ENCODE measurements around the gene PGC. TPM values are rescaled to one million over a fixed set of nuclear protein-coding genes. Genes with fewer than 3 reads are reported as not detected.

Gene PGC
- polyA plus RNA-seq, 1 of the 3 experiments (the other 2 are of a cell fraction): not detected

DNA sequence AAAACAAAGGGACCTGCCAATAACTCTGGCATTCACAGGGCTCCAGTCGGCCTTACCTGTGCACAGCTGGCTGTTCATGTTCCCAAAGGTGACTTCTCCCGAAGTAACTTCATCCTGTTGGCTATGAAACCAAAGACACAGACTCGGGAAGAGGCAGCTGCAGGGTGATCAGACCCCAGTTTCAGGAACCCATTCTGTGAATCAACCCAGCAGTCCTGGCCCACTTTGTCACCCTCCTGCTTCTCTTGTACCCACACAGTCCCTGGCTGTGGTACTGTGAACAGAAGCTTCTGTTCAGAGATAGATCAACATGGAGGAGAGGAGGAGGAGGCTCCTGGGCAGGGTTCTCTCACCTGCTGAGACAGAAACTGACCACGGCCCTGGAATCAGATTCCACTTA is 8.7 kb upstream of the PGC start:
- H2AFZ ChIP-seq (ENCODE audit: low read depth): no peak overlapping the region
- H4K20me1 ChIP-seq (ENCODE audit: insufficient read depth): no peaks in the 10 kb centered on the region
- H3K4me2 ChIP-seq: no peak overlapping the region
- TF ChIP-seq GABPA (IDR thresholded peaks at IDR 0.05; ENCODE audit: low read depth): no peak
- no peak for TF ChIP-seq EP300 (IDR thresholded peaks at IDR 0.05; ENCODE audit: borderline replicate concordance in 1 of 2, low read depth in 1 of 2, low read length in 1 of 2)
- CTCF ChIA-PET: interaction anchor here (0.6 to 1.9 kb wide), 3 partner anchors 20 to 68 kb away, joined by 3 to 6 read pairs (median 4); no protein-coding TSS in a partner anchor
- POLR2A ChIA-PET: no interaction called here
- peaks cover 0 to 6% of the 10 kb centered on the region in 2 experiments; a peak in 1 of 4 replicates for H3K4me1 ChIP-seq (ENCODE audit: control insufficient read depth in 1 of 2, insufficient read depth in 2 of 2, low read depth in 1 of 2, low read length in 1 of 2)
- H3K79me2 ChIP-seq (ENCODE audit: insufficient read depth): no peaks in the 10 kb centered on the region
- H3K36me3 ChIP-seq (replicated peaks in 1 of 2; ENCODE audit: control insufficient read depth in 1 of 2, insufficient read depth in 2 of 2, low read length in 1 of 2): no peaks in the 10 kb centered on the region
- no peaks in the 10 kb centered on the region for H3K9me2 ChIP-seq
- no peak overlapping the region for H3K9ac ChIP-seq
- no peak overlapping the region for H3K4me3 ChIP-seq (ENCODE audit: low read depth in 2 of 2, low read length in 1 of 2)
- WGBS (ENCODE audit: low lambda C conversion rate): 48% methylated on average over 2 of the region's 4 CpGs
- no peak overlapping the region for H3K27ac ChIP-seq (ENCODE audit: low read depth in 2 of 2, low read length in 1 of 2)
- no peak for DNase-seq
- H3K9me3 ChIP-seq: no peaks in the 10 kb centered on the region
- no peaks in the 10 kb centered on the region for H3K27me3 ChIP-seq (ENCODE audit: insufficient read depth)
- H3F3A ChIP-seq (replicated peaks; ENCODE audit: insufficient read depth): no peaks in the 10 kb centered on the region

- Histone ChIP-seq H3K79me2 (ENCODE audit: insufficient read depth) (no peaks in the 10 kb centered on the region), H3K36me3 (replicated peaks in 1 of 2; ENCODE audit: control insufficient read depth in 1 of 2, insufficient read depth in 2 of 2, low read length in 1 of 2) (no peaks in the 10 kb centered on the region), H3F3A (replicated peaks; ENCODE audit: insufficient read depth) (no peaks in the 10 kb centered on the region), H3K9me3 (no peaks in the 10 kb centered on the region), H3K27ac (ENCODE audit: low read depth in 2 of 2, low read length in 1 of 2) (no peak overlapping the region), H3K27me3 (ENCODE audit: insufficient read depth) (no peaks in the 10 kb centered on the region), H3K4me2 (no peak overlapping the region), H3K9me2 (no peaks in the 10 kb centered on the region), H3K4me1 (ENCODE audit: control insufficient read depth in 1 of 2, insufficient read depth in 2 of 2, low read depth in 1 of 2, low read length in 1 of 2) (peaks cover 0 to 5% of the 10 kb centered on the region in 2 experiments; a peak in 1 of 4 replicates), H3K9ac (no peak overlapping the region), H2AFZ (ENCODE audit: low read depth) (no peak overlapping the region), H3K4me3 (ENCODE audit: low read depth in 2 of 2, low read length in 1 of 2) (no peak overlapping the region), H4K20me1 (ENCODE audit: insufficient read depth) (no peaks in the 10 kb centered on the region)
- CTCF ChIA-PET: interaction anchor here (0.8 to 1.1 kb wide), 3 partner anchors 16 to 67 kb away, joined by 3 to 4 read pairs (median 4); no protein-coding TSS in a partner anchor
- no peak for TF ChIP-seq GABPA (IDR thresholded peaks at IDR 0.05; ENCODE audit: low read depth)
- no peak for TF ChIP-seq FOXM1 (IDR thresholded peaks at IDR 0.05; ENCODE audit: low read depth)
- no peak for TF ChIP-seq EP300 (IDR thresholded peaks at IDR 0.05; ENCODE audit: borderline replicate concordance in 1 of 2, low read depth in 1 of 2, low read length in 1 of 2)
- no peak for TF ChIP-seq NFIC (IDR thresholded peaks at IDR 0.05; ENCODE audit: borderline replicate concordance)
- TF ChIP-seq, protein P1, sequence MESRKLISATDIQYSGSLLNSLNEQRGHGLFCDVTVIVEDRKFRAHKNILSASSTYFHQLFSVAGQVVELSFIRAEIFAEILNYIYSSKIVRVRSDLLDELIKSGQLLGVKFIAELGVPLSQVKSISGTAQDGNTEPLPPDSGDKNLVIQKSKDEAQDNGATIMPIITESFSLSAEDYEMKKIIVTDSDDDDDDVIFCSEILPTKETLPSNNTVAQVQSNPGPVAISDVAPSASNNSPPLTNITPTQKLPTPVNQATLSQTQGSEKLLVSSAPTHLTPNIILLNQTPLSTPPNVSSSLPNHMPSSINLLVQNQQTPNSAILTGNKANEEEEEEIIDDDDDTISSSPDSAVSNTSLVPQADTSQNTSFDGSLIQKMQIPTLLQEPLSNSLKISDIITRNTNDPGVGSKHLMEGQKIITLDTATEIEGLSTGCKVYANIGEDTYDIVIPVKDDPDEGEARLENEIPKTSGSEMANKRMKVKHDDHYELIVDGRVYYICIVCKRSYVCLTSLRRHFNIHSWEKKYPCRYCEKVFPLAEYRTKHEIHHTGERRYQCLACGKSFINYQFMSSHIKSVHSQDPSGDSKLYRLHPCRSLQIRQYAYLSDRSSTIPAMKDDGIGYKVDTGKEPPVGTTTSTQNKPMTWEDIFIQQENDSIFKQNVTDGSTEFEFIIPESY (IDR thresholded peaks at IDR 0.05; ENCODE audit: borderline replicate concordance, low read depth): no peak
- TF ChIP-seq ELF1 (IDR thresholded peaks at IDR 0.05): no peak
- no peak for TF ChIP-seq MEF2A (IDR thresholded peaks at IDR 0.05; ENCODE audit: borderline replicate concordance, low read depth)
- TF ChIP-seq, protein P2, sequence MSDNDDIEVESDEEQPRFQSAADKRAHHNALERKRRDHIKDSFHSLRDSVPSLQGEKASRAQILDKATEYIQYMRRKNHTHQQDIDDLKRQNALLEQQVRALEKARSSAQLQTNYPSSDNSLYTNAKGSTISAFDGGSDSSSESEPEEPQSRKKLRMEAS (IDR thresholded peaks at IDR 0.05; ENCODE audit: low read depth): no peak
- no peak for TF ChIP-seq TEAD4 (IDR thresholded peaks at IDR 0.05; ENCODE audit: borderline replicate concordance, insufficient read depth)
- no peak for TF ChIP-seq TAF1 (IDR thresholded peaks at IDR 0.05; ENCODE audit: borderline replicate concordance, low read depth, low read length)
- TF ChIP-seq CHD2 (IDR thresholded peaks at IDR 0.05; ENCODE audit: low read length, partially characterized antibody): no peak
- no peak for TF ChIP-seq GATA2 (CRISPR knock-in tag; IDR thresholded peaks at IDR 0.05)
- POLR2A ChIA-PET: no interaction called here
- 82% methylated on average over 3 of the region's 3 CpGs for WGBS (ENCODE audit: low lambda C conversion rate)
- no peak for DNase-seq
Measured at GRCh38 chr6:41750374-41750773, 3.2 kb upstream of the PGC start.
